Astrocyte (in vitro differentiated cells and primary cell): ENCODE measurements around the gene TRPM3.

Experiments
- EZH2 ChIP-seq: IDR thresholded peaks from 2 replicates; pipeline ENCODE4 v1.6.1; 2012; ENCODE audit warnings: mild to moderate bottlenecking, low read length, inconsistent platforms; ENCODE audit not compliant: insufficient read depth
- TF ChIP-seq, protein P1 (sequence below): IDR thresholded peaks from 2 replicates; pipeline ENCODE4 v1.5.1; 2011; ENCODE audit warnings: low read depth, mild to moderate bottlenecking, inconsistent platforms, low read length, moderate library complexity; ENCODE audit not compliant: insufficient read depth

GRCh38 chr9:70959366-70959765 lies 162.1 kb downstream of the TRPM3 start:
- no peak for TF ChIP-seq EZH2
- TF ChIP-seq, protein P1, sequence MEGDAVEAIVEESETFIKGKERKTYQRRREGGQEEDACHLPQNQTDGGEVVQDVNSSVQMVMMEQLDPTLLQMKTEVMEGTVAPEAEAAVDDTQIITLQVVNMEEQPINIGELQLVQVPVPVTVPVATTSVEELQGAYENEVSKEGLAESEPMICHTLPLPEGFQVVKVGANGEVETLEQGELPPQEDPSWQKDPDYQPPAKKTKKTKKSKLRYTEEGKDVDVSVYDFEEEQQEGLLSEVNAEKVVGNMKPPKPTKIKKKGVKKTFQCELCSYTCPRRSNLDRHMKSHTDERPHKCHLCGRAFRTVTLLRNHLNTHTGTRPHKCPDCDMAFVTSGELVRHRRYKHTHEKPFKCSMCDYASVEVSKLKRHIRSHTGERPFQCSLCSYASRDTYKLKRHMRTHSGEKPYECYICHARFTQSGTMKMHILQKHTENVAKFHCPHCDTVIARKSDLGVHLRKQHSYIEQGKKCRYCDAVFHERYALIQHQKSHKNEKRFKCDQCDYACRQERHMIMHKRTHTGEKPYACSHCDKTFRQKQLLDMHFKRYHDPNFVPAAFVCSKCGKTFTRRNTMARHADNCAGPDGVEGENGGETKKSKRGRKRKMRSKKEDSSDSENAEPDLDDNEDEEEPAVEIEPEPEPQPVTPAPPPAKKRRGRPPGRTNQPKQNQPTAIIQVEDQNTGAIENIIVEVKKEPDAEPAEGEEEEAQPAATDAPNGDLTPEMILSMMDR: no peak
